ENCODE results near the gene MACROH2A1.

- TF ChIP-seq CTCF (IDR thresholded peaks at IDR 0.05) = no peak
- no peak for TF ChIP-seq POLR2A (IDR thresholded peaks at IDR 0.05)
Measured at GRCh38 chr5:135375040-135375793, 23.8 kb downstream of the MACROH2A1 start.
